SK-N-SH treated with all-trans-retinoic acid at 6 μM for 48 hours (cell line): Measurements from ENCODE around the gene GLIS1.

ENCODE experiments used
- ATAC-seq: fragments of 200-7000 bp; cut with Tn5 transposase; 3 replicates; pipeline ENCODE4 v1.9.1; 2020; ENCODE audit warnings: mild to moderate bottlenecking, moderate library complexity
- ARNTL ChIP-seq: fragments of 450-650 bp; formaldehyde crosslinking; IDR thresholded peaks from 2 replicates; pipeline ENCODE4 v1.5.0; 2020; ENCODE audit warnings: low read depth, mild to moderate bottlenecking, moderate library complexity, borderline replicate concordance
- BACH2 ChIP-seq: fragments of 250-450 bp; sonication (Bioruptor Pico); IDR thresholded peaks from 2 replicates; pipeline ENCODE4 v1.9.0; 2021; ENCODE audit warnings: mild to moderate bottlenecking, borderline replicate concordance
- CREB5 ChIP-seq: fragments of 250-450 bp; sonication (Bioruptor Pico); IDR thresholded peaks from 2 replicates; pipeline ENCODE4 v1.5.1; 2020; ENCODE audit warnings: low read depth, mild to moderate bottlenecking, moderate library complexity
- CSDC2 ChIP-seq: fragments of 250-450 bp; sonication (Bioruptor Pico); IDR thresholded peaks from 2 replicates; pipeline ENCODE4 v1.5.0; 2020; ENCODE audit warnings: mild to moderate bottlenecking, moderate library complexity
- ESRRG ChIP-seq: fragments of 250-450 bp; sonication (Bioruptor Pico); IDR thresholded peaks from 2 replicates; pipeline ENCODE4 v1.6.1; 2021; ENCODE audit warnings: mild to moderate bottlenecking
- GLIS3 ChIP-seq: fragments of 250-450 bp; sonication (Bioruptor Pico); IDR thresholded peaks from 2 replicates; pipeline ENCODE4 v1.5.0; 2020; ENCODE audit warnings: mild to moderate bottlenecking, moderate library complexity
- ISL1 ChIP-seq: fragments of 250-450 bp; sonication (Bioruptor Pico); IDR thresholded peaks from 2 replicates; pipeline ENCODE4 v2.1.2; 2022; ENCODE audit warnings: mild to moderate bottlenecking, moderate library complexity
- OSR1 ChIP-seq: fragments of 250-450 bp; sonication (Bioruptor Pico); IDR thresholded peaks from 2 replicates; pipeline ENCODE4 v1.8.0; 2022; ENCODE audit warnings: moderate library complexity, mild to moderate bottlenecking, inconsistent platforms
- POU6F1 ChIP-seq: fragments of 250-450 bp; sonication (Bioruptor Pico); IDR thresholded peaks from 2 replicates; pipeline ENCODE4 v1.8.0; 2021; ENCODE audit warnings: low read depth, mild to moderate bottlenecking, moderate library complexity, borderline replicate concordance
- PPARA ChIP-seq: fragments of 250-450 bp; sonication (Bioruptor Pico); IDR thresholded peaks from 2 replicates; pipeline ENCODE4 v1.5.0; 2020; ENCODE audit warnings: mild to moderate bottlenecking, borderline replicate concordance
- RARB ChIP-seq: fragments of 250-450 bp; sonication (Bioruptor Pico); IDR thresholded peaks from 2 replicates; pipeline ENCODE4 v1.8.0; 2021; ENCODE audit warnings: mild to moderate bottlenecking, moderate library complexity
- SNAI2 ChIP-seq: fragments of 250-450 bp; sonication (Bioruptor Pico); IDR thresholded peaks from 2 replicates; pipeline ENCODE4 v1.5.0; 2020; ENCODE audit warnings: mild to moderate bottlenecking, moderate library complexity
- TCF4 ChIP-seq: fragments of 250-450 bp; sonication (Bioruptor Pico); IDR thresholded peaks from 2 replicates; pipeline ENCODE4 v1.8.0; 2021; ENCODE audit warnings: mild to moderate bottlenecking, moderate library complexity, borderline replicate concordance
- TOX ChIP-seq: fragments of 250-450 bp; sonication (Bioruptor Pico); IDR thresholded peaks from 2 replicates; pipeline ENCODE4 v1.8.0; 2021; ENCODE audit warnings: mild to moderate bottlenecking, moderate library complexity, borderline replicate concordance
- ZC3H10 ChIP-seq: fragments of 250-450 bp; sonication (Bioruptor Pico); IDR thresholded peaks from 2 replicates; pipeline ENCODE4 v1.5.1; 2021; ENCODE audit warnings: mild to moderate bottlenecking, moderate library complexity
- ZFP3 ChIP-seq: fragments of 250-450 bp; sonication (Bioruptor Pico); IDR thresholded peaks from 2 replicates; pipeline ENCODE4 v1.5.0; 2020; ENCODE audit warnings: mild to moderate bottlenecking, moderate library complexity
- ZFP30 ChIP-seq: fragments of 450-650 bp; formaldehyde crosslinking; IDR thresholded peaks from 2 replicates; pipeline ENCODE4 v1.5.0; 2022; ENCODE audit warnings: mild to moderate bottlenecking, moderate library complexity
- ZNF565 ChIP-seq: fragments of 450-650 bp; formaldehyde crosslinking; conservative IDR thresholded peaks from 2 replicates; pipeline ENCODE4 v1.5.0; 2020; ENCODE audit warnings: low read depth, mild to moderate bottlenecking, moderate library complexity
- ZNF70 ChIP-seq: fragments of 450-650 bp; formaldehyde crosslinking; IDR thresholded peaks from 2 replicates; pipeline ENCODE4 v1.5.0; 2020; ENCODE audit warnings: mild to moderate bottlenecking, moderate library complexity
- ZNF8 ChIP-seq: fragments of 450-650 bp; formaldehyde crosslinking; IDR thresholded peaks from 2 replicates; pipeline ENCODE4 v1.5.0; 2020; ENCODE audit warnings: mild to moderate bottlenecking, moderate library complexity
- TF ChIP-seq, protein P1 (sequence below): fragments of 250-450 bp; sonication (Bioruptor Pico); IDR thresholded peaks from 2 replicates; pipeline ENCODE4 v1.5.0; 2020; ENCODE audit warnings: mild to moderate bottlenecking, moderate library complexity
- TF ChIP-seq, protein P2 (sequence below): fragments of 250-450 bp; sonication (Bioruptor Pico); IDR thresholded peaks from 2 replicates; pipeline ENCODE4 v1.5.1; 2021; ENCODE audit warnings: mild to moderate bottlenecking, moderate library complexity
- TF ChIP-seq, protein P3 (sequence below): fragments of 250-450 bp; sonication (Bioruptor Pico); IDR thresholded peaks from 2 replicates; pipeline ENCODE4 v1.8.0; 2020; ENCODE audit warnings: mild to moderate bottlenecking, moderate library complexity, borderline replicate concordance

The GLIS1 gene

DNA sequence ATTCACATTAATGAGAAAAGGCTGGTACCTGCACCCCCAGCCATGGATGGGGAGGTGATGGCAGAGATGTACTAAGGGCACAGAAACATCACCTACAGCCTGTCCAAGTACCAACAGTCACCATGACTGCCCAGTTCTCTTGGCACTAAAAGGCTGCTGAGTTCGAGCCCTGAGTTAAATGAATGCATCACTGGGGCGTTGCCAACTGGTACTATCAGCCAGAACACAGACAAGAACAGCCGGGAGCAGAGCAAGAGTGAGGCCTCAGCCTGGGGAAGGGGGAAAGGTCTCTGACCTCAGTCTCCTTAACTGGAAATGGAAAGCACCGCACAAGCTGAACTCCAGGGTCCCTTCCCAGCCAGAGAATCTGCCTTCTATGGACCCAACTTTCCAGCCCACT is 60.5 kb downstream of the GLIS1 start:
- ATAC-seq: no peak
- TF ChIP-seq TCF4 (CRISPR knock-in tag) (no peak), ESRRG (CRISPR knock-in tag) (no peak), ZC3H10 (CRISPR knock-in tag) (no peak), RARB (CRISPR knock-in tag) (no peak), ZNF8 (CRISPR knock-in tag) (no peak), PPARA (CRISPR knock-in tag) (no peak), POU6F1 (CRISPR knock-in tag) (no peak), ZNF70 (CRISPR knock-in tag) (no peak), SNAI2 (CRISPR knock-in tag) (no peak), ARNTL (CRISPR knock-in tag) (no peak), OSR1 (CRISPR knock-in tag) (no peak), CREB5 (no peak), ZFP30 (CRISPR knock-in tag) (no peak)
- TF ChIP-seq, protein P1, sequence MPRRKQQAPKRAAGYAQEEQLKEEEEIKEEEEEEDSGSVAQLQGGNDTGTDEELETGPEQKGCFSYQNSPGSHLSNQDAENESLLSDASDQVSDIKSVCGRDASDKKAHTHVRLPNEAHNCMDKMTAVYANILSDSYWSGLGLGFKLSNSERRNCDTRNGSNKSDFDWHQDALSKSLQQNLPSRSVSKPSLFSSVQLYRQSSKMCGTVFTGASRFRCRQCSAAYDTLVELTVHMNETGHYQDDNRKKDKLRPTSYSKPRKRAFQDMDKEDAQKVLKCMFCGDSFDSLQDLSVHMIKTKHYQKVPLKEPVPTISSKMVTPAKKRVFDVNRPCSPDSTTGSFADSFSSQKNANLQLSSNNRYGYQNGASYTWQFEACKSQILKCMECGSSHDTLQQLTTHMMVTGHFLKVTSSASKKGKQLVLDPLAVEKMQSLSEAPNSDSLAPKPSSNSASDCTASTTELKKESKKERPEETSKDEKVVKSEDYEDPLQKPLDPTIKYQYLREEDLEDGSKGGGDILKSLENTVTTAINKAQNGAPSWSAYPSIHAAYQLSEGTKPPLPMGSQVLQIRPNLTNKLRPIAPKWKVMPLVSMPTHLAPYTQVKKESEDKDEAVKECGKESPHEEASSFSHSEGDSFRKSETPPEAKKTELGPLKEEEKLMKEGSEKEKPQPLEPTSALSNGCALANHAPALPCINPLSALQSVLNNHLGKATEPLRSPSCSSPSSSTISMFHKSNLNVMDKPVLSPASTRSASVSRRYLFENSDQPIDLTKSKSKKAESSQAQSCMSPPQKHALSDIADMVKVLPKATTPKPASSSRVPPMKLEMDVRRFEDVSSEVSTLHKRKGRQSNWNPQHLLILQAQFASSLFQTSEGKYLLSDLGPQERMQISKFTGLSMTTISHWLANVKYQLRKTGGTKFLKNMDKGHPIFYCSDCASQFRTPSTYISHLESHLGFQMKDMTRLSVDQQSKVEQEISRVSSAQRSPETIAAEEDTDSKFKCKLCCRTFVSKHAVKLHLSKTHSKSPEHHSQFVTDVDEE (CRISPR knock-in tag): no peak

- TF ChIP-seq ZNF565 (no peak), ZNF70 (CRISPR knock-in tag) (no peak), PPARA (CRISPR knock-in tag) (no peak), POU6F1 (CRISPR knock-in tag) (no peak), CSDC2 (CRISPR knock-in tag) (no peak), SNAI2 (CRISPR knock-in tag) (no peak), ESRRG (CRISPR knock-in tag) (no peak), ZFP3 (CRISPR knock-in tag) (no peak), RARB (CRISPR knock-in tag) (no peak), TCF4 (CRISPR knock-in tag) (no peak), TOX (CRISPR knock-in tag) (no peak), ZFP30 (CRISPR knock-in tag) (no peak), ISL1 (CRISPR knock-in tag) (no peak), BACH2 (CRISPR knock-in tag) (no peak), ZC3H10 (CRISPR knock-in tag) (no peak), ARNTL (CRISPR knock-in tag) (no peak), GLIS3 (no peak)
- TF ChIP-seq, protein P1 (CRISPR knock-in tag): no peak
- TF ChIP-seq, protein P2, sequence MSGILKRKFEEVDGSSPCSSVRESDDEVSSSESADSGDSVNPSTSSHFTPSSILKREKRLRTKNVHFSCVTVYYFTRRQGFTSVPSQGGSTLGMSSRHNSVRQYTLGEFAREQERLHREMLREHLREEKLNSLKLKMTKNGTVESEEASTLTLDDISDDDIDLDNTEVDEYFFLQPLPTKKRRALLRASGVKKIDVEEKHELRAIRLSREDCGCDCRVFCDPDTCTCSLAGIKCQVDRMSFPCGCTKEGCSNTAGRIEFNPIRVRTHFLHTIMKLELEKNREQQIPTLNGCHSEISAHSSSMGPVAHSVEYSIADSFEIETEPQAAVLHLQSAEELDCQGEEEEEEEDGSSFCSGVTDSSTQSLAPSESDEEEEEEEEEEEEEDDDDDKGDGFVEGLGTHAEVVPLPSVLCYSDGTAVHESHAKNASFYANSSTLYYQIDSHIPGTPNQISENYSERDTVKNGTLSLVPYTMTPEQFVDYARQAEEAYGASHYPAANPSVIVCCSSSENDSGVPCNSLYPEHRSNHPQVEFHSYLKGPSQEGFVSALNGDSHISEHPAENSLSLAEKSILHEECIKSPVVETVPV: no peak
- TF ChIP-seq, protein P3, sequence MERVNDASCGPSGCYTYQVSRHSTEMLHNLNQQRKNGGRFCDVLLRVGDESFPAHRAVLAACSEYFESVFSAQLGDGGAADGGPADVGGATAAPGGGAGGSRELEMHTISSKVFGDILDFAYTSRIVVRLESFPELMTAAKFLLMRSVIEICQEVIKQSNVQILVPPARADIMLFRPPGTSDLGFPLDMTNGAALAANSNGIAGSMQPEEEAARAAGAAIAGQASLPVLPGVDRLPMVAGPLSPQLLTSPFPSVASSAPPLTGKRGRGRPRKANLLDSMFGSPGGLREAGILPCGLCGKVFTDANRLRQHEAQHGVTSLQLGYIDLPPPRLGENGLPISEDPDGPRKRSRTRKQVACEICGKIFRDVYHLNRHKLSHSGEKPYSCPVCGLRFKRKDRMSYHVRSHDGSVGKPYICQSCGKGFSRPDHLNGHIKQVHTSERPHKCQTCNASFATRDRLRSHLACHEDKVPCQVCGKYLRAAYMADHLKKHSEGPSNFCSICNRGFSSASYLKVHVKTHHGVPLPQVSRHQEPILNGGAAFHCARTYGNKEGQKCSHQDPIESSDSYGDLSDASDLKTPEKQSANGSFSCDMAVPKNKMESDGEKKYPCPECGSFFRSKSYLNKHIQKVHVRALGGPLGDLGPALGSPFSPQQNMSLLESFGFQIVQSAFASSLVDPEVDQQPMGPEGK (CRISPR knock-in tag): no peak
- ATAC-seq: no peak
Observed at GRCh38 chr1:53678046-53678445, 60.9 kb downstream of the GLIS1 start.
